Inflammatory macrophage (primary cell): ENCODE measurements around the gene VWA7.

Experiments
- DNase-seq, 2 donors: peaks; one replicate each; pipeline ENCODE4 v3.0.0-alpha.2; 2020 to 2022

VWA7 gene

GRCh38 chr6:31750411-31751022 is 26.6 kb downstream of the VWA7 start:
- no peak for DNase-seq

DNA sequence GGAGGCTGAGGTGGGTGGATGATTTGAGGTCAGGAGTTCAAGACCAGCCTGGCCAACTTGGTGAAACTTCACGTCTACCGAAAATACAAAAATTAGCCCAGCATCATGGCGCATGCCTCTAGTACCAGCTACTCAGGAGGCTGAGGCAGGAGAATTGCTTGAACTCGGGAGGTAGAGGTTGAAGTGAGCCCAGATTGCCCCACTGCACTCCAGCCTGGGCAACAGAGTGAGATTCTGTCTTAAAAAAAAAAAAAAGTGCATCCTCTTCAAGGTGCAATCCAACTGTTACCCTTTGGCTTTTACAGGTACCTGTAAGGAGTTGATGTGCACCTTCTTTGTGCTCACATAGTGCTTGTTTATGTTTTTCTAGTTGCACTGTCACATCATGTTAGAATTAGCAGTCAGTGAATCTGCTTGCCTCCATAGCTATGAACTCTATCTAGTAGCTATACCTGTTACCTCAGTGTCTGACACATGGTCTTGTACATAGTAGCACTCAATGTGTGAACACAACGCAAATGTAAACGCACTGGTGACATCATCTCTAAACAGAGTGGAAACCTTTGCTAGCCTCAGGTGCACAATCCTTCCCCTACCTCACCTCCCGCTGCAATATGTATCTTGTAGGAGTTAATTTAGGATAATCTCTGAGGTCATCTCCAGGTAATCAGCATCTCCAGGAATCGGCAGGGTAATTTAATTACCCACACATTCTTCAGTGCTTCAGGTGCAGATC is 27.7 kb downstream of the VWA7 start:
- no peak for DNase-seq

DNA sequence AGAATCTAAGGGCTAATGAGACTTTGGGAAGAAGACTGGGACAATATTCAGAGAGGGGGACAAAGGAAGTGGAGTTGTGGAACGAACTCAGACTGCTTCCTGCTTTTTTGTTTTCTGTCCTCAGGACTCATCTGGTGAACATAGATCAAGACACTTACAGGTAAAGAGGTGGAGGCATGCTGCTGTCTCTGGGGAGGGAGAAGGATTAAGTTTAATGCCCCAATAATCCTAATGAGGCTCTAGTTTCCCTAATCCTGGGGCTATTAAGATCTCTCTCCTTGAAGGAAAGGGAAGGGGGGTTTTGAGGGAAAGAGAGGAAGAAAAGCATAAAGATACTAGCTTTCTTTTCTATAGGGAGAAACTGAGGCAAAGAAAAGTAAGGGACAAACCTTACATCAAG is 32.7 kb downstream of the VWA7 start:
- DNase-seq: no peak

DNA sequence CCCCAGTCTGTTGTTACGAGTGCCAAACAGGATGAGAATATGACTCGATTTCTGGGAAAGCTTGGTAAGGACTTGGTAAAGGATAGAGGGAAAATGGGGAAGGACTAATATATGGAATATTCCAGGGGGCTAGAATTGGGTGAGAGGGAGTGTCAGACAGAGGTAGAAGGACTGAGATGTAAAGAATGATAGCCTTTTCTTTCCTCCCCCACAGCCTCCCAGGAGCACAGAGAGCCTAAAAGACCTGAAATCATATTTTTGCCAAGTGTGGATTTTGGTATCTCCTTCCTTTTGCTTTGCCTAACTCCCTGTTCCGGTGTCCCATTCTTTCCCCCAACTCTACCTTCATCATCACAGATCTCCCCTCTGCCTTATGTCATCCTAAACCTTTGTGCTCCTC is 34.2 kb downstream of the VWA7 start:
- DNase-seq: no peak

DNA sequence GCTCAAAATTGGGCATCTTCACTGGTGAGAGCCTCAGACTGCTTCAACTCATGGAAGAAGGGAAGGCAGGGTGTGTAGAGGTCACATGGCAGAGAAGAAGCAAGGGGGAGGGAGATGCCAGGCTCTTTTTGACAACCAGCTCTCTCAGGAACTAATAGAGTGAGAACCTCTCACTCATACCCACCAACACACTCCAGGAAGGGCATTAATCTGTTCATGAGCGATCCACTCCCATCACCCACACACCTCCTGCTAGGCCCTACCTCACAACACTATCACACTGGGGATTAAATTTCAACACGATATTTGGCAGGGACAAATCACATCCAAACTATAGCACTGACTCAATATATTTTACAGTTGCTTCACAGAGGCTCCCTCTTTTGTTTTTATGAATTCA is 35.3 kb downstream of the VWA7 start:
- DNase-seq: no peak

- DNase-seq: peak; percentile 60 to 66
Measured at GRCh38 chr6:31740397-31741223, 36.5 kb downstream of the VWA7 start.

DNA sequence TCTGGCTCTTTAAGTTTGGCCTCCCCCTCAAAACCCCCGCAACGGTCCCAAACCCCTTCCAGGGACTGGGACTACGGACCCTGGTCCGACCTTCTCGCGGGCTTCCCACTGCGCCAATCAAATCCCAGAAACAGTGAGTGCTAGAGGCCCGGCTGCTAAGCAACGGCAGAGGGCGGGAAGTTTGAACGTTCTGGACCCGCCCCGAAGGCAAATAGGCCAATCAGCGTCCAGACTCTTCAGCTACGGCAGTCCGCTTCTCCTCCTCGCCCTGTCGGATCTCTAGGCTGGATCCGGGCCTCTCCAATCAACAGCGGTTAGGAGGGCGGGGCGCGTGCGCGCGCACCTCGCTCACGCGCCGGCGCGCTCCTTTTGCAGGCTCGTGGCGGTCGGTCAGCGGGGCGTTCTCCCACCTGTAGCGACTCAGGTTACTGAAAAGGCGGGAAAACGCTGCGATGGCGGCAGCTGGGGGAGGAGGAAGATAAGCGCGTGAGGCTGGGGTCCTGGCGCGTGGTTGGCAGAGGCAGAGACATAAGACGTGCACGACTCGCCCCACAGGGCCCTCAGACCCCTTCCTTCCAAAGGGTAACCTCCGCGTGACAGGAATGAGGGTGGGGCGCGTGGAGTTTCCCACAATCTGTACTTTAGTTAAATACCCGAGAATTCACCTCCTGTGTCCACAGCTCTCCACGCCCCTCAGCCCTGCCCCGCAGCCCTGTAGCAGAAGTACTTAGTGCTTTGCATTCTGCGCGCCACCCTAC is 37.3 kb downstream of the VWA7 start, which contains the start of gene MSH5:
MSH5 (plus strand) TSS at position 367 of the 758 bp plus-strand sequence. CDS start 462 bp downstream, outside the sequence.
- peak; percentile 99 to 100 for DNase-seq

DNA sequence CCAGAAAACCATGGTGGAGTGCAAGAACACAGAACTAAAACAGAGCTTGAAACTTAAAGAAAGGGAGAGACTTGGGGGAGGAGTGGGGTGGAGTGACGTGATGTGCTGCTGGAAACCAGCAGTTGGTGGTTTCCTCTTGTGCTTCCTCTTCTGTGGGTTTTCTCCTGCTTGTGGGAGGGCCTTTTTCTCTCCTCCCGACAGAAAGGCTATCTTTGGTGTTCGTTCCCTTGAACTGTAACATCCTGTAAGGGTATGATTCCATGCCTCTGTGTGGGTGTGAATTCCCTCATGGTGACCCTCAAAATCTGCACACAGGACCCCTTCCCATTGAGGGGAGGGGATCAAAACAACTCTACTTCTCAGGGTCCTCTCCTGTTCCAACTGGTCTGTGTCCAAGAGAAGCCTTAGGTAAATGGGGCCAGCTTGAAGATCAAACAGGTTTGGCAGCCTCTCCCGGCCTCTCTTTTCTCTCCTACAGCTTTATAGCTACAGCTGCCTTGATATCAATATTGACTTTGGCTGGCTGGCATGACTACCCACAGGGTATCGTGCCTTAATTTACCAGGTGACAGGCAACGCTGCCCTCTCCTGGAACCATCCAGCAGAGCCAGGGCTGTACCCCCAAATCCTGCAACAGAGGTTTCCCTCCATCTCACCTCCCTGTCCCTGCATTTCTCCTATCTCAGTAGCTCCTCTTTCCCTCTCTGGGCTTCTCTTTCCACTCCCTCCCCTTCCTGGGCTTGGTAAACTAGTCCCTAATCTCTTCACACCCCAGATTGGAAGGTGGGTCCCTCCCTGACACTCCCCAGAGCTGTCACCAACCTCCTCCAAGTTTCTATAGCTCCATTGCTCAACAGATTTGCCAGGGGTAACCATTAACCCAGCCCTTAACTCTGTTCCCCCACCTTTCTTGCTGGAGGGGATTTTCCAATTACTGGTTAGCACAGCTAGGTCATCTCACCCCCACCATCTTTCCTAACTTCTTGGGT is 38.8 kb downstream of the VWA7 start:
- peak; percentile 90 to 91 for DNase-seq

DNA sequence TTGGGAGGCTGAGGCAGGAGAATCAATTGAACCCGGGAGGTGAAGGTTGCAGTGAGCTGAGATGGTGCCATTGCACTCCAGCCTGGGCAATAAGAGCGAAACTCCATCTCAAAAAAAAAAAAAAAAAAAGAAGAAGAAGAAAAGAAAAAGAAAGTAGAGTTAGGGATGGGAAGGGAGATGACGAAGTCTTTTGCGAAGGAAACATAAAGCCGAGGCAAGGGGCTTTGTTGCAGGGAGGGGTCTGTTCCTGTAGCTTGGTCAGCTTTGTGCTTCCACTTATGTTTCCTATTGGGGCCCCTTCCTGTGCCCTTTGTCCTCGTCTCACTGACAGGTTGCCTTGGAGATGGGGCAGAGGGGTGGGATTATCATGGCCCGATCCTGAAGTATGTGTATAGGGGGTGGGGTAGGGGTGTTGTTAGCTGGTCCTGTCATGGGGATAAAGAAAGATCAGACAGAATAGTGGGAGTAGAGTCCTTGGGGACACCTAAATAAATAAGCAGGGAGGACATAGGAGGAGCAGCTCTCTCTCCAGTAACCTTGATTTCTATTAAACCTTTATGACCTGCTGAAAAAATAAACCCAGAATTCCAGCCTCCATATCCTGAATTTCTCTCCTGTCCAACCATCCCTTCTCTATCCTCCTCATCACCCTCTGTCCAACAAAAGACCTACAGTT is 39.7 kb downstream of the VWA7 start:
- peak; percentile 31 to 53 for DNase-seq

- peak; percentile 11 to 25 for DNase-seq
Measured at GRCh38 chr6:31736768-31737314, 40.3 kb downstream of the VWA7 start.

GRCh38 chr6:31736021-31736767 is 40.9 kb downstream of the VWA7 start, which contains the start of gene CLIC1:
Gene CLIC1, minus strand, starts transcription at chr6:31736530. Its CDS starts 230 bp downstream, at chr6:31736300.
- DNase-seq: peak; percentile 78 to 79

DNA sequence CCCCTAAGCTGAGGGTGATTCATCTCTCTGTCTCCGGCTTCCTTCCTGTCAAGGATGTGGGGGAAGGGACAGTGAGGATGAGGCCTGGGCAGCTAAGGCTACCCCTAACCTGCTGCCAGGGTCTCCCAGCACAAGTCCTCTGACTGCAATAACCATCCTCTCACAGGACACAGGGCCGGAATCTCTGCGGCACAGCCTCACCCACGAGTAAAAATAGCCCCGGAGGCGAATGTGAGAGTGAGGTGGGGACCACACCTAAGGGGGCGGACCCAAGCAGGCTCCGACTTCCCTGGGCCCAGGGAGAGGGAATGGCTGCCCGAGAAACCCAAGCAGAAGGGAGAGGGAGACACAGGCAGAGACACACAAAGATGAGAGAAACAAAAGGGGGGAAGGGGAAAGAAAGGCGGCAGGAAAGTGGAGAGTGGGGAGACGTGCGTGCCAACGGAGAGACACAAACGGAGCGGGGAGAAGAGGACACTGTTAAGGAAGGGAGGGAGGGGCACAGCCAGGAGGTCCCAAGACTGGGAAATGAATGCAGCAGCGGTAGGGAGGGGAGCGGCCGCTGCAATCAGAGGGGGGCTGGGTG is 42.2 kb downstream of the VWA7 start:
- DNase-seq: peak; percentile 67 to 69

DNA sequence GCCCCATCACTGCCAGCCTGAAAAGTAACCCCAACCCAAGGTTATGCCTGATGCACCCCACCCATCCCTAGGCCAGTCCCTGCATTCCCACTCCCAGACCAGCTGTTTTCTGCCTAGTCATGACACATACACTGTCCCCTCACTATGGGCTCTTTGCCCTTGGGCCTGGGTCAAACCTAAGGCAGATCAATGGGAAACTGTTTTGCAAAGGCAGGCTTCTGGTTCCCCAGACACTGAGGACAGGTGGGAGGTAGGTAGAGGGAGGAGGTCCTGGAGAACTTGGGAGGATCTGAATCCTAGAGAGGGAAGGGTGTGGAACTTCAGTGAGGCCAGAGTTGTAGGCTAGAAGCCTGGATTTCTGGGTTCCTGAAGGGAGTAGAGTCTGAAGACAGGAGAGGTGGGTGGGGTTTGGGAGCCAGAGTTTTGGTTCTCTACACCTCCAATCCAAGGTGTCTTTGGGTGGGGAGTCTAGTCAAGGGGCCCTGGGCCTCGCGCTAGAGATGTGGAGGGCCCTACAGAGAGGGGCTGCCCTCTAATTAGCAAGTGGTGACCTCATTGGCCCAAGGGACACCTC is 42.8 kb downstream of the VWA7 start:
- no peak for DNase-seq

DNA sequence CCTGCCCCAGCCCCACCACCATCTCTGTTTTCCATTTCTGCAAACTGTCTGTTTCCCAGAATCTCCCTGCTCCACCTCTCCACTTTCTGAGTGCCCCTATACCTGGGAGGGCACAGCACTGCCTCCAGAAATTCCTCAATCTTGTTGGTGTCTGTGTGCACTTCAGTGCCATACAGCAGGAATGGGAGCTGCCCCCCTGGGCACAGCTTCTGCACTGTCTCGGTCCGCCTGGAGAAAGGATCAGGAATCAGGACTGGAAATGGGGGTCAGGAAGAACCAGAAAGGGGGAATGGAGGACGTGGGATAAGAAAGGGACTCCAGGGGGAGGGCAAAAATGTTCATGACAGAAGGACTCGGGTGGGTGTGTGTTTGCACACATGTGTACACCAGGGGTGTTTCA is 43.4 kb downstream of the VWA7 start:
- DNase-seq: no peak

GRCh38 chr6:31732029-31732428 is 45.1 kb downstream of the VWA7 start:
- no peak for DNase-seq

DNA sequence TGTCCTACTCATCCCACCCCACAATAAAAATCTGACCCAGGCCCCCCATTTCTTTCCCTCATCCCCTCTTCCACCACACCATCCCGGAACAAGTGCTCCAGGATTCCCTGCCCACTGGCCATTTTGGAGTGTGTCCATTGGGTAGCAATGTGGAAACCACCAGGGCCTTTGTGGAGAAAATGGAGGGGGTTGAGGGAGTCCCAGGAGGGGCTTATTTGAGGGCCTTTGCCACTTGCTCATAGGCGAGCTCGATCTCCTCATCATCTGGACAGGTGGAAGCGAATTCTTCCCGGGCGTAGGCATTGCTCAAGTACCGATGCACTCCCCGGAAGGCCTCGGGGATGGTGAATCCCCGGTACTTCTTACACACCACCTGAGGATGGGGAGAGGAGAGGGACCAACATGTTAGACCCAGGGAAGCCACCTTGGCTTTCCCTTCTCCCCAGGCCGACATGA is 46.5 kb downstream of the VWA7 start:
- no peak for DNase-seq

- peak; percentile 59 to 70 for DNase-seq
Measured at GRCh38 chr6:31729979-31730630, 47.0 kb downstream of the VWA7 start.

GRCh38 chr6:31729515-31729978 is 47.6 kb downstream of the VWA7 start:
- DNase-seq: peak; percentile 87 to 89
